Measurements from ENCODE around the gene CST9. TPM values are rescaled to one million over a fixed set of nuclear protein-coding genes. Genes with fewer than 3 reads are reported as not detected.

CST9 gene
- total RNA-seq, 1 donor from 2014 or later: not detected

- no peak within 1 kb of the TSS for H3K4me3 Mint-ChIP-seq
- peaks cover 21% of the 10 kb centered on the region for H3K27me3 Mint-ChIP-seq (ENCODE audit: low read depth)
- H3K36me3 Mint-ChIP-seq: no peaks in the 10 kb centered on the region
- no peak for TF ChIP-seq CTCF (IDR thresholded peaks at IDR 0.05; ENCODE audit: unreplicated experiment)
- no peak for DNase-seq (ENCODE audit: low spot score in 2 of 2, unreplicated experiment in 2 of 2)
- no peak within 1 kb of the TSS for H3K27ac Mint-ChIP-seq
- H3K9me3 Mint-ChIP-seq: peaks cover 6% of the 10 kb centered on the region
- H3K4me1 Mint-ChIP-seq: no peaks in the 10 kb centered on the region
Observed at GRCh38 chr20:23568320-23568970, 37.3 kb downstream of the CST9 start, which contains the start of gene CST9L. Gene CST9L (minus strand): TSS chr20:23568484. CDS start chr20:23568450, 34 bp downstream.

- no peak for TF ChIP-seq CTCF (IDR thresholded peaks at IDR 0.05; ENCODE audit: unreplicated experiment)
- Mint-ChIP-seq H3K27ac (no peak overlapping the region), H3K36me3 (no peaks in the 10 kb centered on the region), H3K9me3 (peaks cover 20% of the 10 kb centered on the region), H3K4me1 (no peaks in the 10 kb centered on the region), H3K4me3 (no peak overlapping the region), H3K27me3 (ENCODE audit: low read depth) (peaks cover 21% of the 10 kb centered on the region)
- no peak for DNase-seq (ENCODE audit: low spot score in 2 of 2, unreplicated experiment in 2 of 2)
Observed at GRCh38 chr20:23566199-23566932, 39.4 kb downstream of the CST9 start.

GRCh38 chr20:23565503-23566045 lies 40.1 kb downstream of the CST9 start:
- H3K4me1 Mint-ChIP-seq: no peaks in the 10 kb centered on the region
- H3K4me3 Mint-ChIP-seq: no peak overlapping the region
- no peak for TF ChIP-seq CTCF (IDR thresholded peaks at IDR 0.05; ENCODE audit: unreplicated experiment)
- no peak for DNase-seq (ENCODE audit: low spot score in 2 of 2, unreplicated experiment in 2 of 2)
- no peaks in the 10 kb centered on the region for H3K36me3 Mint-ChIP-seq
- peaks cover 19% of the 10 kb centered on the region for H3K27me3 Mint-ChIP-seq (ENCODE audit: low read depth)
- H3K27ac Mint-ChIP-seq: no peak overlapping the region
- H3K9me3 Mint-ChIP-seq: peaks cover 20% of the 10 kb centered on the region

GRCh38 chr20:23564927-23565326 lies 40.8 kb downstream of the CST9 start:
- H3K4me1 Mint-ChIP-seq: no peaks in the 10 kb centered on the region
- no peak overlapping the region for H3K27ac Mint-ChIP-seq
- peaks cover 19% of the 10 kb centered on the region for H3K27me3 Mint-ChIP-seq (ENCODE audit: low read depth)
- no peak overlapping the region for H3K4me3 Mint-ChIP-seq
- peaks cover 23% of the 10 kb centered on the region for H3K9me3 Mint-ChIP-seq
- DNase-seq (ENCODE audit: low spot score in 2 of 2, unreplicated experiment in 2 of 2): no peak
- TF ChIP-seq CTCF (IDR thresholded peaks at IDR 0.05; ENCODE audit: unreplicated experiment): no peak
- no peaks in the 10 kb centered on the region for H3K36me3 Mint-ChIP-seq

GRCh38 chr20:23562721-23563342 lies 42.9 kb downstream of the CST9 start:
- Mint-ChIP-seq H3K9me3 (peaks cover 38% of the 10 kb centered on the region), H3K27me3 (ENCODE audit: low read depth) (peaks cover 17% of the 10 kb centered on the region), H3K27ac (no peak overlapping the region), H3K36me3 (no peaks in the 10 kb centered on the region), H3K4me3 (no peak overlapping the region), H3K4me1 (no peaks in the 10 kb centered on the region)
- no peak for TF ChIP-seq CTCF (IDR thresholded peaks at IDR 0.05; ENCODE audit: unreplicated experiment)
- DNase-seq (ENCODE audit: low spot score in 2 of 2, unreplicated experiment in 2 of 2): no peak
